ENCODE data around the gene ACSL6. TPM values are rescaled to one million over a fixed set of nuclear protein-coding genes. Genes with fewer than 3 reads are reported as not detected.

Gene ACSL6
- total RNA-seq, 1 experiment from 2014 or later, result 4.8 TPM

DNA sequence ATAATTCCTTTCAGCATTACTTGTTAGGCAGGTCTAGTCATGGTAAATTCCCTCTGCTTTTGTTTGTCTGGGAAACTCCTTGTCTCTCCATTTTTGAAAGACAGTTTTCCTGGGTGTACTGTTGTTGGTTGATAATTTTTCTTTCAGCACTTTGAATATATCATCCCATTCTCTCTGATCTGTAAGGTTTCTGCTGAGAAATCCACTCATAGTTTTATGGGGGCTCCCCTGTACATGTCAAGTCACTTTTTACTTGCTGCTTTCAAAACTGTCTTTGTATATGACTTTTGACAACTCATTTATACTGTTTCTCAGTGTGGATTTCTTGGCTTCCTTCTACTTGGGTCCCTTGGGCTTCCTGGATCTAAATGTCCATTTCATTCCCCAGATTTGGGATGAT is 82.5 kb downstream of the ACSL6 start:
- Mint-ChIP-seq H3K27me3 (ENCODE audit: low read depth) (peaks cover 14% of the 10 kb centered on the region), H3K27ac (no peak overlapping the region), H3K4me3 (no peak overlapping the region), H3K36me3 (peaks cover 30% of the 10 kb centered on the region), H3K9me3 (peaks cover 58% of the 10 kb centered on the region), H3K4me1 (peaks cover 19% of the 10 kb centered on the region)
- CTCF ChIA-PET, result no interaction called here
- POLR2A ChIA-PET, result no interaction called here
- no peak for ATAC-seq
- TF ChIP-seq, protein P1, sequence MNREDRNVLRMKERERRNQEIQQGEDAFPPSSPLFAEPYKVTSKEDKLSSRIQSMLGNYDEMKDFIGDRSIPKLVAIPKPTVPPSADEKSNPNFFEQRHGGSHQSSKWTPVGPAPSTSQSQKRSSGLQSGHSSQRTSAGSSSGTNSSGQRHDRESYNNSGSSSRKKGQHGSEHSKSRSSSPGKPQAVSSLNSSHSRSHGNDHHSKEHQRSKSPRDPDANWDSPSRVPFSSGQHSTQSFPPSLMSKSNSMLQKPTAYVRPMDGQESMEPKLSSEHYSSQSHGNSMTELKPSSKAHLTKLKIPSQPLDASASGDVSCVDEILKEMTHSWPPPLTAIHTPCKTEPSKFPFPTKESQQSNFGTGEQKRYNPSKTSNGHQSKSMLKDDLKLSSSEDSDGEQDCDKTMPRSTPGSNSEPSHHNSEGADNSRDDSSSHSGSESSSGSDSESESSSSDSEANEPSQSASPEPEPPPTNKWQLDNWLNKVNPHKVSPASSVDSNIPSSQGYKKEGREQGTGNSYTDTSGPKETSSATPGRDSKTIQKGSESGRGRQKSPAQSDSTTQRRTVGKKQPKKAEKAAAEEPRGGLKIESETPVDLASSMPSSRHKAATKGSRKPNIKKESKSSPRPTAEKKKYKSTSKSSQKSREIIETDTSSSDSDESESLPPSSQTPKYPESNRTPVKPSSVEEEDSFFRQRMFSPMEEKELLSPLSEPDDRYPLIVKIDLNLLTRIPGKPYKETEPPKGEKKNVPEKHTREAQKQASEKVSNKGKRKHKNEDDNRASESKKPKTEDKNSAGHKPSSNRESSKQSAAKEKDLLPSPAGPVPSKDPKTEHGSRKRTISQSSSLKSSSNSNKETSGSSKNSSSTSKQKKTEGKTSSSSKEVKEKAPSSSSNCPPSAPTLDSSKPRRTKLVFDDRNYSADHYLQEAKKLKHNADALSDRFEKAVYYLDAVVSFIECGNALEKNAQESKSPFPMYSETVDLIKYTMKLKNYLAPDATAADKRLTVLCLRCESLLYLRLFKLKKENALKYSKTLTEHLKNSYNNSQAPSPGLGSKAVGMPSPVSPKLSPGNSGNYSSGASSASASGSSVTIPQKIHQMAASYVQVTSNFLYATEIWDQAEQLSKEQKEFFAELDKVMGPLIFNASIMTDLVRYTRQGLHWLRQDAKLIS (CRISPR knock-in tag; IDR thresholded peaks at IDR 0.05; ENCODE audit: borderline replicate concordance), result no peak
- DNase-seq (ENCODE audit: low spot score), result no peak

DNA sequence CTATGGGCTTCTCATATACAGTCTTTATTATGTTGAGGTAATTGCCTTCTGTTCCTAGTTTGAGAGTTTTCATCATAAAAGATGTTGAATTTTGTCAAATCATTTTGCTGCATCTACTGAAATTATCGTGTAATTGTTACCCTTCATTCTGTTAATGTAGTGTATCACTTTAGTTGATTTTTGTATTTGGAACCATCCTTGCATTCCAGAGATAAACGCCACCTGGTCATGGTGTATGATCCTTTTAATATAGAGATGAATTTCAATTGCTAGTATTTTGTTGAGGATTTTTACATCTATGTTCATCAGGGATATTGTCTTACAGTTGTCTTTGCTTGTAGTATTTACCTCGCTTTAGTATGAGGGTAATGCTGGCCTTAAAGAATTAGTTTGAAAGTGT is 85.3 kb downstream of the ACSL6 start:
- ATAC-seq, result no peak
- H3K4me1 Mint-ChIP-seq, result no peaks in the 10 kb centered on the region

More for the DNA sequence above, 85.3 kb downstream of the ACSL6 start:
- H3K4me3 Mint-ChIP-seq, result no peak overlapping the region
- H3K27ac Mint-ChIP-seq, result no peak overlapping the region
- POLR2A ChIA-PET, result no interaction called here
- CTCF ChIA-PET, result no interaction called here
- peaks cover 58% of the 10 kb centered on the region for H3K9me3 Mint-ChIP-seq
- no peak for DNase-seq (ENCODE audit: low spot score)
- TF ChIP-seq, protein P2, sequence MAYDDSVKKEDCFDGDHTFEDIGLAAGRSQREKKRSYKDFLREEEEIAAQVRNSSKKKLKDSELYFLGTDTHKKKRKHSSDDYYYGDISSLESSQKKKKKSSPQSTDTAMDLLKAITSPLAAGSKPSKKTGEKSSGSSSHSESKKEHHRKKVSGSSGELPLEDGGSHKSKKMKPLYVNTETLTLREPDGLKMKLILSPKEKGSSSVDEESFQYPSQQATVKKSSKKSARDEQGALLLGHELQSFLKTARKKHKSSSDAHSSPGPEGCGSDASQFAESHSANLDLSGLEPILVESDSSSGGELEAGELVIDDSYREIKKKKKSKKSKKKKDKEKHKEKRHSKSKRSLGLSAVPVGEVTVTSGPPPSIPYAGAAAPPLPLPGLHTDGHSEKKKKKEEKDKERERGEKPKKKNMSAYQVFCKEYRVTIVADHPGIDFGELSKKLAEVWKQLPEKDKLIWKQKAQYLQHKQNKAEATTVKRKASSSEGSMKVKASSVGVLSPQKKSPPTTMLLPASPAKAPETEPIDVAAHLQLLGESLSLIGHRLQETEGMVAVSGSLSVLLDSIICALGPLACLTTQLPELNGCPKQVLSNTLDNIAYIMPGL (CRISPR knock-in tag; IDR thresholded peaks at IDR 0.05), result no peak
- TF ChIP-seq ZNF121 (CRISPR knock-in tag; IDR thresholded peaks at IDR 0.05) (no peak), KAT7 (CRISPR knock-in tag; IDR thresholded peaks at IDR 0.05; ENCODE audit: borderline replicate concordance) (no peak), ZNF219 (CRISPR knock-in tag; IDR thresholded peaks at IDR 0.05; ENCODE audit: borderline replicate concordance) (no peak), ESRRA (CRISPR knock-in tag; IDR thresholded peaks at IDR 0.05; ENCODE audit: borderline replicate concordance) (no peak), EMX1 (CRISPR knock-in tag; IDR thresholded peaks at IDR 0.05) (no peak), ZNF138 (CRISPR knock-in tag; conservative IDR thresholded peaks at IDR 0.05) (no peak), JAZF1 (CRISPR knock-in tag; IDR thresholded peaks at IDR 0.05) (no peak)
- TF ChIP-seq, protein P3, sequence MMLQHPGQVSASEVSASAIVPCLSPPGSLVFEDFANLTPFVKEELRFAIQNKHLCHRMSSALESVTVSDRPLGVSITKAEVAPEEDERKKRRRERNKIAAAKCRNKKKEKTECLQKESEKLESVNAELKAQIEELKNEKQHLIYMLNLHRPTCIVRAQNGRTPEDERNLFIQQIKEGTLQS (CRISPR knock-in tag; conservative IDR thresholded peaks at IDR 0.05), result no peak
- TF ChIP-seq, protein P4, sequence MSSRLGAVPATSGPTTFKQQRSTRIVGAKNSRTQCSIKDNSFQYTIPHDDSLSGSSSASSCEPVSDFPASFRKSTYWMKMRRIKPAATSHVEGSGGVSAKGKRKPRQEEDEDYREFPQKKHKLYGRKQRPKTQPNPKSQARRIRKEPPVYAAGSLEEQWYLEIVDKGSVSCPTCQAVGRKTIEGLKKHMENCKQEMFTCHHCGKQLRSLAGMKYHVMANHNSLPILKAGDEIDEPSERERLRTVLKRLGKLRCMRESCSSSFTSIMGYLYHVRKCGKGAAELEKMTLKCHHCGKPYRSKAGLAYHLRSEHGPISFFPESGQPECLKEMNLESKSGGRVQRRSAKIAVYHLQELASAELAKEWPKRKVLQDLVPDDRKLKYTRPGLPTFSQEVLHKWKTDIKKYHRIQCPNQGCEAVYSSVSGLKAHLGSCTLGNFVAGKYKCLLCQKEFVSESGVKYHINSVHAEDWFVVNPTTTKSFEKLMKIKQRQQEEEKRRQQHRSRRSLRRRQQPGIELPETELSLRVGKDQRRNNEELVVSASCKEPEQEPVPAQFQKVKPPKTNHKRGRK (CRISPR knock-in tag; IDR thresholded peaks at IDR 0.05; ENCODE audit: borderline replicate concordance), result no peak
- TF ChIP-seq, protein P5, sequence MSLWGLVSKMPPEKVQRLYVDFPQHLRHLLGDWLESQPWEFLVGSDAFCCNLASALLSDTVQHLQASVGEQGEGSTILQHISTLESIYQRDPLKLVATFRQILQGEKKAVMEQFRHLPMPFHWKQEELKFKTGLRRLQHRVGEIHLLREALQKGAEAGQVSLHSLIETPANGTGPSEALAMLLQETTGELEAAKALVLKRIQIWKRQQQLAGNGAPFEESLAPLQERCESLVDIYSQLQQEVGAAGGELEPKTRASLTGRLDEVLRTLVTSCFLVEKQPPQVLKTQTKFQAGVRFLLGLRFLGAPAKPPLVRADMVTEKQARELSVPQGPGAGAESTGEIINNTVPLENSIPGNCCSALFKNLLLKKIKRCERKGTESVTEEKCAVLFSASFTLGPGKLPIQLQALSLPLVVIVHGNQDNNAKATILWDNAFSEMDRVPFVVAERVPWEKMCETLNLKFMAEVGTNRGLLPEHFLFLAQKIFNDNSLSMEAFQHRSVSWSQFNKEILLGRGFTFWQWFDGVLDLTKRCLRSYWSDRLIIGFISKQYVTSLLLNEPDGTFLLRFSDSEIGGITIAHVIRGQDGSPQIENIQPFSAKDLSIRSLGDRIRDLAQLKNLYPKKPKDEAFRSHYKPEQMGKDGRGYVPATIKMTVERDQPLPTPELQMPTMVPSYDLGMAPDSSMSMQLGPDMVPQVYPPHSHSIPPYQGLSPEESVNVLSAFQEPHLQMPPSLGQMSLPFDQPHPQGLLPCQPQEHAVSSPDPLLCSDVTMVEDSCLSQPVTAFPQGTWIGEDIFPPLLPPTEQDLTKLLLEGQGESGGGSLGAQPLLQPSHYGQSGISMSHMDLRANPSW (CRISPR knock-in tag; conservative IDR thresholded peaks at IDR 0.05; ENCODE audit: low read depth), result no peak
- TF ChIP-seq, protein P6, sequence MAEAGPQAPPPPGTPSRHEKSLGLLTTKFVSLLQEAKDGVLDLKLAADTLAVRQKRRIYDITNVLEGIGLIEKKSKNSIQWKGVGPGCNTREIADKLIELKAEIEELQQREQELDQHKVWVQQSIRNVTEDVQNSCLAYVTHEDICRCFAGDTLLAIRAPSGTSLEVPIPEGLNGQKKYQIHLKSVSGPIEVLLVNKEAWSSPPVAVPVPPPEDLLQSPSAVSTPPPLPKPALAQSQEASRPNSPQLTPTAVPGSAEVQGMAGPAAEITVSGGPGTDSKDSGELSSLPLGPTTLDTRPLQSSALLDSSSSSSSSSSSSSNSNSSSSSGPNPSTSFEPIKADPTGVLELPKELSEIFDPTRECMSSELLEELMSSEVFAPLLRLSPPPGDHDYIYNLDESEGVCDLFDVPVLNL (CRISPR knock-in tag; IDR thresholded peaks at IDR 0.05; ENCODE audit: borderline replicate concordance, low read depth), result no peak
- TF ChIP-seq, protein P7, sequence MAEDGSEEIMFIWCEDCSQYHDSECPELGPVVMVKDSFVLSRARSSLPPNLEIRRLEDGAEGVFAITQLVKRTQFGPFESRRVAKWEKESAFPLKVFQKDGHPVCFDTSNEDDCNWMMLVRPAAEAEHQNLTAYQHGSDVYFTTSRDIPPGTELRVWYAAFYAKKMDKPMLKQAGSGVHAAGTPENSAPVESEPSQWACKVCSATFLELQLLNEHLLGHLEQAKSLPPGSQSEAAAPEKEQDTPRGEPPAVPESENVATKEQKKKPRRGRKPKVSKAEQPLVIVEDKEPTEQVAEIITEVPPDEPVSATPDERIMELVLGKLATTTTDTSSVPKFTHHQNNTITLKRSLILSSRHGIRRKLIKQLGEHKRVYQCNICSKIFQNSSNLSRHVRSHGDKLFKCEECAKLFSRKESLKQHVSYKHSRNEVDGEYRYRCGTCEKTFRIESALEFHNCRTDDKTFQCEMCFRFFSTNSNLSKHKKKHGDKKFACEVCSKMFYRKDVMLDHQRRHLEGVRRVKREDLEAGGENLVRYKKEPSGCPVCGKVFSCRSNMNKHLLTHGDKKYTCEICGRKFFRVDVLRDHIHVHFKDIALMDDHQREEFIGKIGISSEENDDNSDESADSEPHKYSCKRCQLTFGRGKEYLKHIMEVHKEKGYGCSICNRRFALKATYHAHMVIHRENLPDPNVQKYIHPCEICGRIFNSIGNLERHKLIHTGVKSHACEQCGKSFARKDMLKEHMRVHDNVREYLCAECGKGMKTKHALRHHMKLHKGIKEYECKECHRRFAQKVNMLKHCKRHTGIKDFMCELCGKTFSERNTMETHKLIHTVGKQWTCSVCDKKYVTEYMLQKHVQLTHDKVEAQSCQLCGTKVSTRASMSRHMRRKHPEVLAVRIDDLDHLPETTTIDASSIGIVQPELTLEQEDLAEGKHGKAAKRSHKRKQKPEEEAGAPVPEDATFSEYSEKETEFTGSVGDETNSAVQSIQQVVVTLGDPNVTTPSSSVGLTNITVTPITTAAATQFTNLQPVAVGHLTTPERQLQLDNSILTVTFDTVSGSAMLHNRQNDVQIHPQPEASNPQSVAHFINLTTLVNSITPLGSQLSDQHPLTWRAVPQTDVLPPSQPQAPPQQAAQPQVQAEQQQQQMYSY (CRISPR knock-in tag; IDR thresholded peaks at IDR 0.05), result no peak
- TF ChIP-seq, protein P8, sequence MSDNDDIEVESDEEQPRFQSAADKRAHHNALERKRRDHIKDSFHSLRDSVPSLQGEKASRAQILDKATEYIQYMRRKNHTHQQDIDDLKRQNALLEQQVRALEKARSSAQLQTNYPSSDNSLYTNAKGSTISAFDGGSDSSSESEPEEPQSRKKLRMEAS (CRISPR knock-in tag; IDR thresholded peaks at IDR 0.05), result no peak
- TF ChIP-seq, protein P9, sequence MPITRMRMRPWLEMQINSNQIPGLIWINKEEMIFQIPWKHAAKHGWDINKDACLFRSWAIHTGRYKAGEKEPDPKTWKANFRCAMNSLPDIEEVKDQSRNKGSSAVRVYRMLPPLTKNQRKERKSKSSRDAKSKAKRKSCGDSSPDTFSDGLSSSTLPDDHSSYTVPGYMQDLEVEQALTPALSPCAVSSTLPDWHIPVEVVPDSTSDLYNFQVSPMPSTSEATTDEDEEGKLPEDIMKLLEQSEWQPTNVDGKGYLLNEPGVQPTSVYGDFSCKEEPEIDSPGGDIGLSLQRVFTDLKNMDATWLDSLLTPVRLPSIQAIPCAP (CRISPR knock-in tag; IDR thresholded peaks at IDR 0.05), result no peak
- H3K27me3 Mint-ChIP-seq (ENCODE audit: low read depth), result peaks cover 4% of the 10 kb centered on the region
- H3K36me3 Mint-ChIP-seq, result peaks cover 30% of the 10 kb centered on the region
